ENCODE data around the gene CPEB2.

- TF ChIP-seq CTCF (IDR thresholded peaks at IDR 0.05) = no peak
- TF ChIP-seq EP300 (IDR thresholded peaks at IDR 0.05) = no peak
These were observed 12.9 kb downstream of the CPEB2 start for GRCh38 chr4:15015170-15015569.
